ENCODE measurements around the gene CCDC78.
A peak's percentile ranks its signal among the peaks of the same experiment; 100 is the strongest.
"Not testable (repeated sequence)": the region's sequence is repeated elsewhere in the genome, so short reads cannot be mapped to it uniquely, and the experiment has no call there.

CCDC78 gene

GRCh38 chr16:760545-761343 is 34.5 kb upstream of the CCDC78 start, which contains the start of gene MSLN:
Gene MSLN (plus strand): TSS chr16:760734. CDS start chr16:762681, 1,947 bp downstream.
- DNase-seq, result no peak

- no peak for DNase-seq
Observed at GRCh38 chr16:760065-760464, 33.8 kb upstream of the CCDC78 start.

GRCh38 chr16:759110-759910 is 33.1 kb upstream of the CCDC78 start:
- no peak for DNase-seq

GRCh38 chr16:756428-756827 is 30.2 kb upstream of the CCDC78 start:
- DNase-seq, result no peak

- no peak for DNase-seq
Observed at GRCh38 chr16:754656-755055, 28.4 kb upstream of the CCDC78 start.

GRCh38 chr16:754121-754607 is 27.9 kb upstream of the CCDC78 start:
- DNase-seq, result not testable (repeated sequence)

GRCh38 chr16:752007-752312 is 25.7 kb upstream of the CCDC78 start:
- DNase-seq, result no peak

- DNase-seq, result no peak
Observed at GRCh38 chr16:751152-752006, 25.1 kb upstream of the CCDC78 start.

- no peak for DNase-seq
Observed at GRCh38 chr16:750485-750884, 24.2 kb upstream of the CCDC78 start.

- DNase-seq, result no peak
Observed at GRCh38 chr16:749010-749409, 22.8 kb upstream of the CCDC78 start.

- no peak for DNase-seq
Observed at GRCh38 chr16:747978-748746, 21.9 kb upstream of the CCDC78 start.

- no peak for DNase-seq
Observed at GRCh38 chr16:746637-747036, 20.4 kb upstream of the CCDC78 start.

- DNase-seq, result peak in 1 of 2 experiments; percentile 43
Observed at GRCh38 chr16:745739-746138, 19.5 kb upstream of the CCDC78 start.

GRCh38 chr16:743794-744500 is 17.7 kb upstream of the CCDC78 start:
- no peak for DNase-seq

GRCh38 chr16:742894-743293 is 16.7 kb upstream of the CCDC78 start:
- not testable (repeated sequence) for DNase-seq

- DNase-seq, result no peak
Observed at GRCh38 chr16:741986-742629, 15.9 kb upstream of the CCDC78 start.

GRCh38 chr16:740764-741505 is 14.7 kb upstream of the CCDC78 start, which contains the start of gene CIAO3:
Gene CIAO3 (minus strand): TSS chr16:740997. CDS start chr16:740985, 12 bp downstream.
- DNase-seq, result peak; percentile 88 to 98

GRCh38 chr16:740459-740763 is 14.2 kb upstream of the CCDC78 start:
- no peak for DNase-seq

- no peak for DNase-seq
Observed at GRCh38 chr16:739560-740458, 13.6 kb upstream of the CCDC78 start.

Data from NCI-H1930 (cell line).